Skeletal muscle cell (primary cell): ENCODE data around the gene HAUS1.

Source experiments
- DNase-seq: peaks from one replicate; pipeline ENCODE4 v3.0.0-alpha.2; 2010; ENCODE audit warnings: low read depth
- H3K4me3 ChIP-seq: 2 replicates; pipeline ENCODE4 v1.5.1; 2011; ENCODE audit warnings: low read depth, mild to moderate bottlenecking, control low read depth, low read length, moderate library complexity

Gene HAUS1

GRCh38 chr18:46174342-46175041, 70.3 kb downstream of the HAUS1 start:
- no peak for DNase-seq
- H3K4me3 ChIP-seq: peak overlapping the region; percentile 96

GRCh38 chr18:46176001-46176400, 71.8 kb downstream of the HAUS1 start:
- H3K4me3 ChIP-seq: no peak overlapping the region

More at GRCh38 chr18:46176001-46176400, 71.8 kb downstream of the HAUS1 start:
- DNase-seq: no peak
